Measurements from ENCODE around the gene SLC44A1.

SLC44A1 gene

GRCh38 chr9:105331755-105332154, 87.3 kb downstream of the SLC44A1 start:
- DNase-seq (ENCODE audit: low read depth in 2 of 3, low spot score in 1 of 3) = no peak

GRCh38 chr9:105332471-105332870, 88.0 kb downstream of the SLC44A1 start:
- no peak for DNase-seq (ENCODE audit: low read depth in 2 of 3, low spot score in 1 of 3)

DNA sequence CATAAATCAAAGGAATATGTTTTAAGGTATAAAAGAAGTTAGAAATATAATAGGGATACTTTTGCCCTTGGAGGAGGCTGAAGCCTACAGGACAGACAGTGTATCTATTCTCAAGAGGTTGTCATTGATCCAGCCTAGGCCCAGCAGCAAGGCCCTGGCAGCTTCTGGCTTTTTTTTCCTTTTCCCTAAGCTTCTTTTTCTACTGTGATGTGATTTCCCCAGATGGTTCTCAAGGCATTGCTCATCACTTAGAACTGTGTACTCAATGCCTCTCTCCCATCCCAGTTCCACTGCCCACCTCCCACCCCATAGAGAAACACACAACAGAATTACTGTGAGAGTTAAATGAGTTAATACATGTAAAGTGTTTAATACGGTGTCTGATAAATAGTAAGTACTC, 88.6 kb downstream of the SLC44A1 start:
- DNase-seq (ENCODE audit: low read depth in 2 of 3, low spot score in 1 of 3) = no peak

GRCh38 chr9:105333811-105334210, 89.4 kb downstream of the SLC44A1 start:
- no peak for DNase-seq (ENCODE audit: low read depth in 2 of 3, low spot score in 1 of 3)

- DNase-seq (ENCODE audit: low read depth in 2 of 3, low spot score in 1 of 3) = no peak
Observed at GRCh38 chr9:105338308-105338707, 93.9 kb downstream of the SLC44A1 start.

DNA sequence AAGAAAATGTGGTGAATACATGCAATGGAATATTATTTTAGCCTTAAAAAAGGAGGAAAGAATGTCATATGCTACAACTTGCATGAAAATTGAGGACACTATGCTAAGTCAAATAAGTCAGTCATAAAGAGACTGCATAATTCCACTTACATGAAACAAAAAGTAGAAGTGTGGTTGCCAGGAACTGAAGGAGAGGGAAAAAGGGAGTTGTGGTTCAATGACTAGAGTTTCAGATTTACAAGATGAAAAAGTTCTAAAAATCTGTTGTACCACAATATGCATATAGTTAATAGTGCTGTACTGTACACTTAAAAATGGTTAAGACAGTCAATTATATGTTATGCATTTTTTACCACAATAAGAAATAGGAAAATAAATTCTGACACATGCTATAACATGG, 95.4 kb downstream of the SLC44A1 start:
- no peak for DNase-seq (ENCODE audit: low read depth in 2 of 3, low spot score in 1 of 3)

GRCh38 chr9:105341434-105342146, 97.1 kb downstream of the SLC44A1 start:
- no peak for DNase-seq (ENCODE audit: low read depth in 2 of 3, low spot score in 1 of 3)

- no peak for DNase-seq (ENCODE audit: low read depth in 2 of 3, low spot score in 1 of 3)
Observed at GRCh38 chr9:105342147-105342505, 97.7 kb downstream of the SLC44A1 start.

DNA sequence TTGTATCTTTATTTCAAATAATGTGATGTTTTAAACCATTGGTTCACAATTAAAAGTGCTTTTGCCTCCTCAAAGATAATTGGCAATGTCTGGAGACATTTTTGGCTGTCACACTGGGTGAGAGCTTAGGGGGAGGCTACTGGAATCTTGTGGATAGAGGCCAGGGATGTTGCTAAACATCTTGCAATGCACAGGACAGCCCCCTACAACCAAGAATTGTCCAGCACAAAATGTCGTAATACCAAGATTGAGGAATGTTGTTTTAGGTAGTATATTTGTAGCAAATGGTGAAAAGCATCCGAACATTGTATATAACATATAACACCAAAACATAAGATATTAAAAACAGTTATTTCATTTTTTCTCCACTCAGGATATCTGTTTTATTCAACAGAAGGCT, 99.8 kb downstream of the SLC44A1 start:
- DNase-seq (ENCODE audit: low read depth in 2 of 3, low spot score in 1 of 3) = no peak

- DNase-seq (ENCODE audit: low read depth in 2 of 3, low spot score in 1 of 3) = no peak
Observed at GRCh38 chr9:105345626-105346025, 101.2 kb downstream of the SLC44A1 start.

DNA sequence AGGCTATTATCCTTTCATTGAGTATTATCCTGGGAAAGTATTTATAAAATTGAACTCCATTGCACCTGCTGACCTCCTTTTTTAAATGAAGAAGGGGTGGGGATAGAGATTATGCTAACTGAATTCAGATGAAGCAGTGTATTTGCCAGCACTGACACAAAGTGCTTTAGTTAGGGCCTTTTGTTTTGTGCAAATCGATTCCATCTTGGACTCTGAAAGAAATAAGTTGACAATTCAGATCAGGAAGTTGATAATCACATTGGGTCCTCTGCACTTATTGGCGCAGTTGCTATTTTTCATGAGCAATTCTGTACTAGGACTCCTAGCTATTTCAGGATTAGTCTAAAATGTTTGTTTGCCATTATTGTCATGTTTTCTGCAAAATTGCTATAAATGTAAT, 101.8 kb downstream of the SLC44A1 start:
- no peak for DNase-seq (ENCODE audit: low read depth in 2 of 3, low spot score in 1 of 3)

GRCh38 chr9:105354448-105354847, 110.0 kb downstream of the SLC44A1 start:
- DNase-seq (ENCODE audit: low read depth in 2 of 3, low spot score in 1 of 3) = no peak

DNA sequence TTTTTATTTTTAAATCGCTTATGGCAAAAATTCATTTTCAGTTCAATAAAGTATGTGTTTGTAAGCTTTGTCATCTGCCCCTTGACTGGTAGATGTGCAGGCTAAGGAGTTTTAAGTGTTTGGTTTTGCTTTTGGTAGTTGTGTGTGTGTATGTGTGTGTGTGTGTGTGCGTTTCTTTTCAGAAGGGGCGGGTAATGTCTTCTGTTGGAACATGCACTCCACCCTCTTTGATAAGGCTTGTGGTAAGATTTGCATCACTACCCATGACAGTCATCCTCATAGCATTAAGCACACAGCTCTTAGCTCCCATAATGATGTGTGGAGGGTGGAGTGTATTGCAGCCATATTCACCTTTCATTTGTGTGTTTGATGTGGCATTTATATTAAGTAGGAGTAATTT, 111.3 kb downstream of the SLC44A1 start:
- DNase-seq (ENCODE audit: low read depth in 2 of 3, low spot score in 1 of 3) = no peak

DNA sequence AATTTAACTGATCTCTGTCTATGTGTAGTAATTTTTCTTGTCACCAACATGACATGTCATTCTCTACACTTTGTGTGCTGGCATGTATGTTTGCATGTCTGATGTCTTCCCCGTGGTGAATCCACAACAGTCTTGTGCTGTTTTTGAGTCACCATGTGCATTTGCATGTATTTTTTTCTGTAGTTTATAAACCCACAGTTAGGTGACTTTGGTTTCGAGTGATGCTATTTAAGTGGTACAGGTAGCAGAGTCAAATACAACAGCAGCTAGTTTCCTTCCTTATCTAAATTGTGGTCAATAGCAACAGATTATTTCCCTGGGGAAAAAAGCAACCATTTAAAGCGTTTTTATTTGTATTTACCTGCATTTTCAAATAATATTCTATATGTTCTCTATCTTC, 113.5 kb downstream of the SLC44A1 start:
- no peak for DNase-seq (ENCODE audit: low read depth in 2 of 3, low spot score in 1 of 3)

- peak; percentile 40 to 62 (median 50) for DNase-seq (ENCODE audit: low read depth in 2 of 3, low spot score in 1 of 3)
Observed at GRCh38 chr9:105359892-105360291, 115.4 kb downstream of the SLC44A1 start.

DNA sequence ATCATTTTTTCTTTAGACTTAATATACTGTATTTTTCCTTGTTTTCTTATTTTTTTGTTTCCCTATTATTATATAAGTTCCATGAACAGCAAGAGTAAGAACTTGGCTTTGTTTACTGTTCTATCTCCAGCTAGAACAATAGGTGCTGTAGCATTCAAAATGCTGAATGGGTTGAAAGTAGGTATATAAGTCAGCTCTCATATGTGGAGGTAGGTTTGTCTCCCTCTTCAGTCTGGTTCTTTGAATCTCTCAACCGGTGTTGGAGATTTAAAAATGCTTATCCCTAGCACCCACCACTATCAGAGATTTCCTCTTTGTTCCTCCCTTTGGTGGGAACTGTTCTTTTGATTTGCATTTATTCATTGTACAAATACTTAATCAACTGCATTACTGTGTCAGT, 115.9 kb downstream of the SLC44A1 start:
- DNase-seq (ENCODE audit: low read depth in 2 of 3, low spot score in 1 of 3) = no peak

GRCh38 chr9:105361873-105362272, 117.4 kb downstream of the SLC44A1 start:
- no peak for DNase-seq (ENCODE audit: low read depth in 2 of 3, low spot score in 1 of 3)

- no peak for DNase-seq (ENCODE audit: low read depth in 2 of 3, low spot score in 1 of 3)
Observed at GRCh38 chr9:105362470-105362869, 118.0 kb downstream of the SLC44A1 start.

- DNase-seq (ENCODE audit: low read depth in 2 of 3, low spot score in 1 of 3) = no peak
Observed at GRCh38 chr9:105363837-105364236, 119.4 kb downstream of the SLC44A1 start.

DNA sequence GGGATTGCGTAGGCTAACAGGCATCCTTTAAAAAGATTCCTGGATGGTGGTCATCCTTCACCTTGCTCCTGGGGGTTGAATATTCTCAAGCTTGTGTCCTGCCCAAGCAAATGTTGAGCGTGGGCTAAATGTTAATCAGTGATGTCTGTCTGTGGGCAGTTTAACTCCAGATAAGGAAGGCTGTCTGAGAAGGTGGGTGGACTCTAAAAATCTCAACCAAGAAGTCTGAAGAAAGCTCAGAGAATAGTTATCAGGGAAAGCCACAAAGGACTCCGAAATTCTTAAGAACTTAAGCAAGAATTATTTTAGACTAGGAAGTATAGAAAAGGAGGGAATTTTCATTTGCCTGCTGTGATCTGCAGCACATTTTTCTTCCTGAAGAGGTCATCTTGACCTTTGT, 125.5 kb downstream of the SLC44A1 start:
- DNase-seq (ENCODE audit: low read depth in 2 of 3, low spot score in 1 of 3) = no peak

DNA sequence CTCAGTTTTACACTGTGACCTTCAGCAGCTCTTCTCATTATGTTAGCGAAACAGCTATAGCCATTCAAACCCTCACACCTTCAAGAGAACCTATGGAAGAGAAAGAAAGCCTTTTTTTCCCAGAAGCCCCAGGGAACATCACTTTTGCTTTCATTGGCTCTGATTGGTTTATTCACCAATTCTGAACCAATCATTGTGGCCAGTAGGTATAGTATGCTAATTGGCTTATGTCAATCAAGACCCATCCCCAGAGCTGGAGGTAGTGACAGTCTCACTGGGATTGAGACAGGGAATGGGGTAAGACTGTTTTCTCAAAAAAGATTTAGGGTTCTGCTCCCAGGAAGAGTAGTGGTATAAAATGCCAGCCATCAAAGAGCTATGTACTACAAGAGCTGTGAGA, 129.3 kb downstream of the SLC44A1 start:
- DNase-seq (ENCODE audit: low read depth in 2 of 3, low spot score in 1 of 3) = no peak

DNA sequence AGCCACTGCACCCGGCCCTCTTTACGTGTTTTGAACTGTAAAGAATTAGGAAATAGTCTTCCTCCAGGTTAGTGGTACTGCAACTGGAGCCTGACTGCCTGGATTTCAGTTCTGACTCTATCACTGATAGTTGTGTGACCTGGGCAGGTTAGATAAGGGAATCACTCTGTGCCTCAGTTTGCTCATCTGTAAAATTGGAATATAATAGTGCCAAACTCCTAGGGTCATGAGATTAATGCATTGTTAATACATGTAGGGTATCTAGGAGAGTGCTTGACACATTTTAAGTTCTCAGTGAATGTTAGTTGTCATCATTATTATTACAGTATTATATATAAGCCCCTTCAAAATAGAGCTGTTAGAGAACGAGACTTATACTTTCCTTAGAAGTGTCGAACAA, 130.9 kb downstream of the SLC44A1 start:
- no peak for DNase-seq (ENCODE audit: low read depth in 2 of 3, low spot score in 1 of 3)

DNA sequence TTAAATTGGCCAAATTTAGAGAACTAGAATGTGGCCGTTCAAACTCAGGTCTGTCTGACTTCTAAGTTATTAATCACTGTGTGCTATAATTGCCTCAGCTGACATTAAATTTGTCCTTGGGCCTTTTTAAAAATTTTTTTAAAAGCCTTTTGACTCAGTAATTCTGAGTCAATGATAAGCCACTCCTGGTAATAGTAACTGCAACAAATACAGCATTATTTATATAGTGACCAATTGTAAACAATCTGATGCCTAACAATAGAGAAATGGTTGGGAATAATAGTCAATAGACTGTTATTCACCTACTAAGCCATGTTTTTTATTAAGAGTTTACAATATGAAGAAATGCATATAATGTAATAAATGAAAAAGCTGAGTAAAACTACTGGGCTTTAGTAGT, 132.4 kb downstream of the SLC44A1 start:
- no peak for DNase-seq (ENCODE audit: low read depth in 2 of 3, low spot score in 1 of 3)
